ENCODE data around the gene TTC9. TPM values are rescaled to one million over a fixed set of nuclear protein-coding genes. Genes with fewer than 3 reads are reported as not detected.

The TTC9 gene
- total and polyA plus RNA-seq, 10 of the 15 experiments (the other 5 are each of a cell fraction or from before 2014, with no cell fraction given), result 0.87 to 15.8 (median 7.8) TPM

DNA sequence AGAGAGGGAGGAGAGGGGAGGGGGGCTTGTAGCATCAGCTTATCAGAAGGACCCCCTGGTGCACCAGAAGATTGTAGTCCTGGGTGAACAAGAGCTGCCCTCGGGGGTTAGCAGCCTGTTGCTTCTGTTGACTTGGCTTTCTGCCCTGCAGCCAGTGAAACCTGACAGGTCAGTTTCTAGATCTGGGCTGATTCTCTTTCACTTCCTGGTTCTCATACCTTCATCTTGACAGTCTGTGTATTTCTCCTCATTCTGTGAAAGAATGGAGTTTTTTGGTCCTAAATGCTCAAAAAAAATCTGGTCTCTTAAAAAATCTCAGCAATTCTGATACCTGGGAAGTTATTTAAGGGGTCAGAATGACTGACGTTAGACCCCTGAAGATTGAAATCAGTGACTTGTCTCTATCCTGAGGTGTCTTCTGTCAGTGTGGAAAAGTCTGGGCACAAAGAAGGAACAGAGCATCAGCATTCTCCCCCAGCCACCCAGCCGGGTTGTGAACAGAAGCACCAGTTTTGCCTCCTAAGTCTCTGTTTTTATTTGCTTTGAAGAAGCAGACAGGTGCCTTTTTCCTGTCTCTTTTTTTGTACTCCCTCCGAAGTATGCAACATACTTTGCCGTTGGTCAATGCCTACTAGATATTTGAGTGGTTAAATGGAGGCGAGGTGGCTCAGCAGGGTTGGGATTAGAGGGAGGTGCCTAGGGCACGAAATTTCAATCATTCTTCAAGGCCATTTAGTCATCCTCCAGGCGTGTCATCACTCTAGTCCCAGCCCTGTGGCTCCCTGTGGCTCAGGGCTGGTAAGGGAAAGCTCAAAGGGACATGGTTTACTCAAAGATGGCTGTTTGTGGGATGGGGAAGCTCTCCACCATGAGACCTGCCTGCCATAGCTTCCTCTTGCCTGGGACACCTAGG, 24.0 kb downstream of the TTC9 start (continued):
- TF ChIP-seq, protein P1, sequence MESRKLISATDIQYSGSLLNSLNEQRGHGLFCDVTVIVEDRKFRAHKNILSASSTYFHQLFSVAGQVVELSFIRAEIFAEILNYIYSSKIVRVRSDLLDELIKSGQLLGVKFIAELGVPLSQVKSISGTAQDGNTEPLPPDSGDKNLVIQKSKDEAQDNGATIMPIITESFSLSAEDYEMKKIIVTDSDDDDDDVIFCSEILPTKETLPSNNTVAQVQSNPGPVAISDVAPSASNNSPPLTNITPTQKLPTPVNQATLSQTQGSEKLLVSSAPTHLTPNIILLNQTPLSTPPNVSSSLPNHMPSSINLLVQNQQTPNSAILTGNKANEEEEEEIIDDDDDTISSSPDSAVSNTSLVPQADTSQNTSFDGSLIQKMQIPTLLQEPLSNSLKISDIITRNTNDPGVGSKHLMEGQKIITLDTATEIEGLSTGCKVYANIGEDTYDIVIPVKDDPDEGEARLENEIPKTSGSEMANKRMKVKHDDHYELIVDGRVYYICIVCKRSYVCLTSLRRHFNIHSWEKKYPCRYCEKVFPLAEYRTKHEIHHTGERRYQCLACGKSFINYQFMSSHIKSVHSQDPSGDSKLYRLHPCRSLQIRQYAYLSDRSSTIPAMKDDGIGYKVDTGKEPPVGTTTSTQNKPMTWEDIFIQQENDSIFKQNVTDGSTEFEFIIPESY (IDR thresholded peaks at IDR 0.05), result no peak
- TF ChIP-seq CEBPB (IDR thresholded peaks at IDR 0.05; ENCODE audit: borderline replicate concordance in 1 of 2, low read depth in 2 of 2, low read length in 2 of 2) (no peak), NFXL1 (IDR thresholded peaks at IDR 0.05; ENCODE audit: borderline replicate concordance) (no peak), HDGF (IDR thresholded peaks at IDR 0.05) (peak; percentile 53; the same call in 1 of the 2 replicates), NFIC (IDR thresholded peaks at IDR 0.05; ENCODE audit: low read depth, low read length) (peak; percentile 57; the same call in 1 of the 2 replicates), MXI1 (IDR thresholded peaks at IDR 0.05; ENCODE audit: low read depth, low read length) (peak; percentile 69; the same call in 1 of the 2 replicates), EZH2 (IDR thresholded peaks at IDR 0.05; ENCODE audit: borderline replicate concordance, control insufficient read depth, low read depth, low read length) (no peak), MTA2 (IDR thresholded peaks at IDR 0.05; ENCODE audit: low read depth) (no peak; the same call in none of the 2 replicates), DPF2 (IDR thresholded peaks at IDR 0.05) (peak; percentile 58)
- TF ChIP-seq, protein P2, sequence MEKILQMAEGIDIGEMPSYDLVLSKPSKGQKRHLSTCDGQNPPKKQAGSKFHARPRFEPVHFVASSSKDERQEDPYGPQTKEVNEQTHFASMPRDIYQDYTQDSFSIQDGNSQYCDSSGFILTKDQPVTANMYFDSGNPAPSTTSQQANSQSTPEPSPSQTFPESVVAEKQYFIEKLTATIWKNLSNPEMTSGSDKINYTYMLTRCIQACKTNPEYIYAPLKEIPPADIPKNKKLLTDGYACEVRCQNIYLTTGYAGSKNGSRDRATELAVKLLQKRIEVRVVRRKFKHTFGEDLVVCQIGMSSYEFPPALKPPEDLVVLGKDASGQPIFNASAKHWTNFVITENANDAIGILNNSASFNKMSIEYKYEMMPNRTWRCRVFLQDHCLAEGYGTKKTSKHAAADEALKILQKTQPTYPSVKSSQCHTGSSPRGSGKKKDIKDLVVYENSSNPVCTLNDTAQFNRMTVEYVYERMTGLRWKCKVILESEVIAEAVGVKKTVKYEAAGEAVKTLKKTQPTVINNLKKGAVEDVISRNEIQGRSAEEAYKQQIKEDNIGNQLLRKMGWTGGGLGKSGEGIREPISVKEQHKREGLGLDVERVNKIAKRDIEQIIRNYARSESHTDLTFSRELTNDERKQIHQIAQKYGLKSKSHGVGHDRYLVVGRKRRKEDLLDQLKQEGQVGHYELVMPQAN (conservative IDR thresholded peaks at IDR 0.05), result no peak
- TF ChIP-seq, protein P3, sequence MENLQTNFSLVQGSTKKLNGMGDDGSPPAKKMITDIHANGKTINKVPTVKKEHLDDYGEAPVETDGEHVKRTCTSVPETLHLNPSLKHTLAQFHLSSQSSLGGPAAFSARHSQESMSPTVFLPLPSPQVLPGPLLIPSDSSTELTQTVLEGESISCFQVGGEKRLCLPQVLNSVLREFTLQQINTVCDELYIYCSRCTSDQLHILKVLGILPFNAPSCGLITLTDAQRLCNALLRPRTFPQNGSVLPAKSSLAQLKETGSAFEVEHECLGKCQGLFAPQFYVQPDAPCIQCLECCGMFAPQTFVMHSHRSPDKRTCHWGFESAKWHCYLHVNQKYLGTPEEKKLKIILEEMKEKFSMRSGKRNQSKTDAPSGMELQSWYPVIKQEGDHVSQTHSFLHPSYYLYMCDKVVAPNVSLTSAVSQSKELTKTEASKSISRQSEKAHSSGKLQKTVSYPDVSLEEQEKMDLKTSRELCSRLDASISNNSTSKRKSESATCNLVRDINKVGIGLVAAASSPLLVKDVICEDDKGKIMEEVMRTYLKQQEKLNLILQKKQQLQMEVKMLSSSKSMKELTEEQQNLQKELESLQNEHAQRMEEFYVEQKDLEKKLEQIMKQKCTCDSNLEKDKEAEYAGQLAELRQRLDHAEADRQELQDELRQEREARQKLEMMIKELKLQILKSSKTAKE (IDR thresholded peaks at IDR 0.05; ENCODE audit: low read depth, poor library complexity, severe bottlenecking), result peak; percentile 65
- TF ChIP-seq, protein P4, sequence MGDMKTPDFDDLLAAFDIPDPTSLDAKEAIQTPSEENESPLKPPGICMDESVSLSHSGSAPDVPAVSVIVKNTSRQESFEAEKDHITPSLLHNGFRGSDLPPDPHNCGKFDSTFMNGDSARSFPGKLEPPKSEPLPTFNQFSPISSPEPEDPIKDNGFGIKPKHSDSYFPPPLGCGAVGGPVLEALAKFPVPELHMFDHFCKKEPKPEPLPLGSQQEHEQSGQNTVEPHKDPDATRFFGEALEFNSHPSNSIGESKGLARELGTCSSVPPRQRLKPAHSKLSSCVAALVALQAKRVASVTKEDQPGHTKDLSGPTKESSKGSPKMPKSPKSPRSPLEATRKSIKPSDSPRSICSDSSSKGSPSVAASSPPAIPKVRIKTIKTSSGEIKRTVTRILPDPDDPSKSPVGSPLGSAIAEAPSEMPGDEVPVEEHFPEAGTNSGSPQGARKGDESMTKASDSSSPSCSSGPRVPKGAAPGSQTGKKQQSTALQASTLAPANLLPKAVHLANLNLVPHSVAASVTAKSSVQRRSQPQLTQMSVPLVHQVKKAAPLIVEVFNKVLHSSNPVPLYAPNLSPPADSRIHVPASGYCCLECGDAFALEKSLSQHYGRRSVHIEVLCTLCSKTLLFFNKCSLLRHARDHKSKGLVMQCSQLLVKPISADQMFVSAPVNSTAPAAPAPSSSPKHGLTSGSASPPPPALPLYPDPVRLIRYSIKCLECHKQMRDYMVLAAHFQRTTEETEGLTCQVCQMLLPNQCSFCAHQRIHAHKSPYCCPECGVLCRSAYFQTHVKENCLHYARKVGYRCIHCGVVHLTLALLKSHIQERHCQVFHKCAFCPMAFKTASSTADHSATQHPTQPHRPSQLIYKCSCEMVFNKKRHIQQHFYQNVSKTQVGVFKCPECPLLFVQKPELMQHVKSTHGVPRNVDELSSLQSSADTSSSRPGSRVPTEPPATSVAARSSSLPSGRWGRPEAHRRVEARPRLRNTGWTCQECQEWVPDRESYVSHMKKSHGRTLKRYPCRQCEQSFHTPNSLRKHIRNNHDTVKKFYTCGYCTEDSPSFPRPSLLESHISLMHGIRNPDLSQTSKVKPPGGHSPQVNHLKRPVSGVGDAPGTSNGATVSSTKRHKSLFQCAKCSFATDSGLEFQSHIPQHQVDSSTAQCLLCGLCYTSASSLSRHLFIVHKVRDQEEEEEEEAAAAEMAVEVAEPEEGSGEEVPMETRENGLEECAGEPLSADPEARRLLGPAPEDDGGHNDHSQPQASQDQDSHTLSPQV (IDR thresholded peaks at IDR 0.05), result no peak

Measured in GM12878 (cell line).